Activated CD4-positive, alpha-beta memory T cell treated with anti-CD3 and anti-CD28 coated beads, Interleukin-2, amount 10 ng/mL, durations not matched to agents 7 days and 5 days (primary cell): ENCODE results near the gene SMO. TPM values are rescaled to one million over a fixed set of nuclear protein-coding genes. Genes with fewer than 3 reads are reported as not detected.
"Not testable (repeated sequence)": the region's sequence is repeated elsewhere in the genome, so short reads cannot be mapped to it uniquely, and the experiment has no call there.

ENCODE experiments used
- CTCF ChIA-PET: fragments of 350-600 bp; sonication (Branson Sonifier 250); formaldehyde crosslinking; loops from one replicate; lab custom pipeline; 2021; ENCODE audit warnings: antibody characterized with exemption, inconsistent platforms; lab: Charles Lee
- POLR2A ChIA-PET: fragments of 350-600 bp; sonication (Branson Sonifier 250); formaldehyde crosslinking; loops from one replicate; lab custom pipeline; 2021; ENCODE audit warnings: antibody characterized with exemption; lab: Charles Lee
- DNase-seq: peaks from one replicate; pipeline ENCODE4 v3.0.0-alpha.2; 2020
- H3K27ac Mint-ChIP-seq: one replicate; pipeline ENCODE4 v1.8.0; 2021; ENCODE audit warnings: mild to moderate bottlenecking, mixed read lengths
- H3K27me3 Mint-ChIP-seq: one replicate; pipeline ENCODE4 v1.8.0; 2021; ENCODE audit warnings: mixed read lengths
- H3K36me3 Mint-ChIP-seq: one replicate; pipeline ENCODE4 v1.8.0; 2021; ENCODE audit warnings: low read depth, mixed read lengths
- H3K4me1 Mint-ChIP-seq: one replicate; pipeline ENCODE4 v1.8.0; 2021; ENCODE audit warnings: mixed read lengths
- H3K4me3 Mint-ChIP-seq: one replicate; pipeline ENCODE4 v1.8.0; 2021; ENCODE audit warnings: mild to moderate bottlenecking, mixed read lengths
- H3K9me3 Mint-ChIP-seq: one replicate; pipeline ENCODE4 v1.8.0; 2021; ENCODE audit warnings: mixed read lengths
- total RNA-seq, 2 experiments: library from RNA; stranded (reverse); gene quantifications; one replicate each; pipeline ENCODE4 v1.2.3, GENCODE V29; 2021

Gene SMO
- total RNA-seq, 2 experiments from 2014 or later = not detected

GRCh38 chr7:129161524-129162225 is 26.8 kb upstream of the SMO start:
- Mint-ChIP-seq H3K9me3 (no peaks in the 10 kb centered on the region), H3K27me3 (peaks cover 18% of the 10 kb centered on the region), H3K27ac (no peak overlapping the region), H3K36me3 (no peaks in the 10 kb centered on the region), H3K4me3 (no peak overlapping the region), H3K4me1 (no peaks in the 10 kb centered on the region)
- ChIA-PET CTCF (interaction anchor here (1.3 kb wide), 1 partner anchor 136 kb away, joined by 3 read pairs; no protein-coding TSS in a partner anchor), POLR2A (no interaction called here)
- no peak for DNase-seq

GRCh38 chr7:129162732-129163131 is 25.7 kb upstream of the SMO start:
- Mint-ChIP-seq H3K9me3 (no peaks in the 10 kb centered on the region), H3K4me1 (peaks cover 1% of the 10 kb centered on the region), H3K27me3 (peaks cover 21% of the 10 kb centered on the region), H3K4me3 (no peak overlapping the region), H3K36me3 (no peaks in the 10 kb centered on the region), H3K27ac (no peak overlapping the region)
- no peak for DNase-seq
- POLR2A ChIA-PET = no interaction called here
- CTCF ChIA-PET = interaction anchor here (0.7 to 4.4 kb wide), 11 partner anchors 11 to 912 kb away, joined by 3 to 46 read pairs (median 5); partner anchors contain the start of gene TSPAN33

GRCh38 chr7:129163875-129164544 is 24.4 kb upstream of the SMO start:
- Mint-ChIP-seq H3K27me3 (peaks cover 27% of the 10 kb centered on the region), H3K27ac (no peak overlapping the region), H3K9me3 (no peaks in the 10 kb centered on the region), H3K4me3 (no peak overlapping the region), H3K4me1 (peaks cover 9% of the 10 kb centered on the region), H3K36me3 (no peaks in the 10 kb centered on the region)
- CTCF ChIA-PET = interaction anchor here (0.7 to 4.4 kb wide), 55 partner anchors 8 to 661 kb away, joined by 3 to 46 read pairs (median 4); partner anchors contain the start of genes AHCYL2, TNPO3 and TSPAN33
- no peak for DNase-seq
- POLR2A ChIA-PET = interaction anchor here (0.8 to 1.0 kb wide), 2 partner anchors 108 to 124 kb away, joined by 3 read pairs; no protein-coding TSS in a partner anchor

- POLR2A ChIA-PET = interaction anchor here (1.4 kb wide), 1 partner anchor 112 kb away, joined by 5 read pairs; the partner anchor contains the start of gene TNPO3
- no peak for DNase-seq
- Mint-ChIP-seq H3K27ac (no peak overlapping the region), H3K9me3 (no peaks in the 10 kb centered on the region), H3K36me3 (no peaks in the 10 kb centered on the region), H3K4me3 (no peak overlapping the region), H3K4me1 (peaks cover 18% of the 10 kb centered on the region), H3K27me3 (peaks cover 48% of the 10 kb centered on the region)
- CTCF ChIA-PET = interaction anchor here (0.8 to 4.4 kb wide), 4 partner anchors 9 to 680 kb away, joined by 3 to 46 read pairs (median 4); no protein-coding TSS in a partner anchor
Measured at GRCh38 chr7:129166745-129167144, 21.7 kb upstream of the SMO start.

- Mint-ChIP-seq H3K36me3 (no peaks in the 10 kb centered on the region), H3K27me3 (peaks cover 50% of the 10 kb centered on the region), H3K4me1 (peaks cover 18% of the 10 kb centered on the region), H3K9me3 (no peaks in the 10 kb centered on the region), H3K4me3 (peak overlapping the region; percentile 16), H3K27ac (no peak overlapping the region)
- CTCF ChIA-PET = interaction anchor here (1.0 to 1.3 kb wide), 2 partner anchors 43 to 50 kb away, joined by 3 to 5 read pairs; no protein-coding TSS in a partner anchor
- POLR2A ChIA-PET = no interaction called here
- no peak for DNase-seq
Measured at GRCh38 chr7:129167817-129168216, 20.6 kb upstream of the SMO start.

GRCh38 chr7:129168231-129169021 is 20.0 kb upstream of the SMO start:
- Mint-ChIP-seq H3K4me1 (peaks cover 18% of the 10 kb centered on the region), H3K9me3 (no peaks in the 10 kb centered on the region), H3K4me3 (peak overlapping the region; percentile 40), H3K27ac (no peak overlapping the region), H3K27me3 (peaks cover 50% of the 10 kb centered on the region), H3K36me3 (no peaks in the 10 kb centered on the region)
- POLR2A ChIA-PET = no interaction called here
- no peak for DNase-seq
- CTCF ChIA-PET = interaction anchor here (1.0 kb wide), 1 partner anchor 42 kb away, joined by 3 read pairs; no protein-coding TSS in a partner anchor

GRCh38 chr7:129169171-129169671 is 19.2 kb upstream of the SMO start:
- POLR2A ChIA-PET = no interaction called here
- CTCF ChIA-PET = no interaction called here
- Mint-ChIP-seq H3K27ac (no peak overlapping the region), H3K4me1 (peaks cover 18% of the 10 kb centered on the region), H3K36me3 (no peaks in the 10 kb centered on the region), H3K27me3 (peaks cover 50% of the 10 kb centered on the region), H3K4me3 (peak overlapping the region; percentile 59), H3K9me3 (no peaks in the 10 kb centered on the region)
- peak; percentile 32 for DNase-seq

- peaks cover 18% of the 10 kb centered on the region for H3K4me1 Mint-ChIP-seq
- H3K9me3 Mint-ChIP-seq = no peaks in the 10 kb centered on the region
- no peak for DNase-seq
- CTCF ChIA-PET = interaction anchor here (0.6 kb wide), 1 partner anchor 839 kb away, joined by 3 read pairs; no protein-coding TSS in a partner anchor
- no peak overlapping the region for H3K27ac Mint-ChIP-seq
- H3K4me3 Mint-ChIP-seq = peak overlapping the region; percentile 59
- H3K36me3 Mint-ChIP-seq = no peaks in the 10 kb centered on the region
- POLR2A ChIA-PET = no interaction called here
- peaks cover 50% of the 10 kb centered on the region for H3K27me3 Mint-ChIP-seq
Measured at GRCh38 chr7:129169686-129170440, 18.6 kb upstream of the SMO start.

- no peak overlapping the region for H3K27ac Mint-ChIP-seq
- peaks cover 18% of the 10 kb centered on the region for H3K4me1 Mint-ChIP-seq
- no peak overlapping the region for H3K4me3 Mint-ChIP-seq
- no peaks in the 10 kb centered on the region for H3K9me3 Mint-ChIP-seq
- no peaks in the 10 kb centered on the region for H3K36me3 Mint-ChIP-seq
- ChIA-PET POLR2A (no interaction called here), CTCF (interaction anchor here (0.6 kb wide), 1 partner anchor 840 kb away, joined by 3 read pairs; no protein-coding TSS in a partner anchor)
- peaks cover 44% of the 10 kb centered on the region for H3K27me3 Mint-ChIP-seq
- no peak for DNase-seq
Measured at GRCh38 chr7:129170441-129171021, 17.9 kb upstream of the SMO start.

GRCh38 chr7:129173861-129174260 is 14.6 kb upstream of the SMO start:
- H3K4me3 Mint-ChIP-seq, DNase-seq, POLR2A ChIA-PET, H3K9me3 Mint-ChIP-seq, H3K27ac Mint-ChIP-seq, H3K36me3 Mint-ChIP-seq: not testable (repeated sequence)
- Mint-ChIP-seq H3K27me3 (peaks cover 41% of the 10 kb centered on the region), H3K4me1 (peaks cover 11% of the 10 kb centered on the region)
- CTCF ChIA-PET = interaction anchor here (0.6 kb wide), 1 partner anchor 46 kb away, joined by 3 read pairs; no protein-coding TSS in a partner anchor

GRCh38 chr7:129176916-129177710 is 11.3 kb upstream of the SMO start:
- Mint-ChIP-seq H3K36me3 (no peaks in the 10 kb centered on the region), H3K27ac (no peak overlapping the region), H3K4me1 (no peaks in the 10 kb centered on the region), H3K4me3 (no peak overlapping the region), H3K27me3 (peaks cover 35% of the 10 kb centered on the region), H3K9me3 (no peaks in the 10 kb centered on the region)
- ChIA-PET POLR2A (no interaction called here), CTCF (interaction anchor here (2.3 kb wide), 1 partner anchor 14 kb away, joined by 9 read pairs; no protein-coding TSS in a partner anchor)
- no peak for DNase-seq
